ENCODE data around the gene IRAK2.

- no peak for TF ChIP-seq POLR2AphosphoS5 (IDR thresholded peaks at IDR 0.05; ENCODE audit: borderline replicate concordance, low read depth, low read length)
- no peak for TF ChIP-seq EZH2 (IDR thresholded peaks at IDR 0.05)
- no peak for TF ChIP-seq FOXP2 (optimal IDR thresholded peaks at IDR 0.05; ENCODE audit: control extremely low read depth, extremely low read length, insufficient read depth)
These were observed 59.2 kb downstream of the IRAK2 start for GRCh38 chr3:10223676-10224639.

Measured in SK-N-MC (cell line).